Stimulated activated naive CD8-positive, alpha-beta T cell treated with anti-CD3 and anti-CD28 coated beads, Interleukin-15, Interleukin-2, amounts not matched to agents 100 U/mL and 50 U/mL, for 24 hours (primary cell): ENCODE data around the gene TMEM59L.

Source experiments
- ATAC-seq: fragments of 150-1000 bp; cut with Tn5 transposase; one replicate; pipeline ENCODE4 v1.10.0; 2021
- DNase-seq: peaks from one replicate; pipeline ENCODE4 v3.0.0; 2021

Gene TMEM59L

GRCh38 chr19:18608805-18609716 is 3.6 kb upstream of the TMEM59L start:
- ATAC-seq, result no peak
- DNase-seq, result no peak

- DNase-seq (no peak), ATAC-seq (no peak)
These were observed 3.0 kb upstream of the TMEM59L start for GRCh38 chr19:18609717-18610051.

- DNase-seq (no peak), ATAC-seq (no peak)
These were observed 2.5 kb upstream of the TMEM59L start for GRCh38 chr19:18610245-18610555.

GRCh38 chr19:18610556-18611326 is 1.9 kb upstream of the TMEM59L start:
- ATAC-seq, result no peak
- no peak for DNase-seq

- DNase-seq, result no peak
- ATAC-seq, result no peak
These were observed 1.2 kb upstream of the TMEM59L start for GRCh38 chr19:18611327-18612050.

GRCh38 chr19:18612051-18612771 is 459 bp upstream of the TMEM59L start:
- DNase-seq, result no peak
- ATAC-seq, result no peak

- DNase-seq, result no peak
- ATAC-seq, result no peak
These were observed 1.0 kb downstream of the TMEM59L start for GRCh38 chr19:18613589-18614234.

DNA sequence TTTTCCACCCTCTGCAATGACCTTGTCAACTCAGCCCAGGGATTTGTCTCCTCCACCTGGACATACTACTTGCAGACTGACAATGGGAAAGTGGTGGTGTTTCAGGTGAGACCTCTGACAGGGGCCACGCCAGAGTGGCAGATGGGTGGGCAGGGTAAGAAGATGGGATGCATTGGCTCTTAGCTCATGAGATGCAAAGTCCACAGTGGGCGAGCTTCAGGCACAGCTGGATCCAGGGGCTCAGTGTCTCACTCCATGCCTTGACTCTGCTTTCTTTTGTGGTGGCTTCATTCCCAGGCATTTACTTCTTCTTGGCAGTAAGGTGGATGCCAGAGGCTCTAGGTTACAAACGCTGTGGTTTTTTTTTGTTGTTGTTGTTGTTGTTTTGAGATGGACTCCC is 3.4 kb downstream of the TMEM59L start:
- DNase-seq (no peak), ATAC-seq (no peak)

- ATAC-seq (no peak), DNase-seq (no peak)
These were observed 4.9 kb downstream of the TMEM59L start for GRCh38 chr19:18617562-18617961.

DNA sequence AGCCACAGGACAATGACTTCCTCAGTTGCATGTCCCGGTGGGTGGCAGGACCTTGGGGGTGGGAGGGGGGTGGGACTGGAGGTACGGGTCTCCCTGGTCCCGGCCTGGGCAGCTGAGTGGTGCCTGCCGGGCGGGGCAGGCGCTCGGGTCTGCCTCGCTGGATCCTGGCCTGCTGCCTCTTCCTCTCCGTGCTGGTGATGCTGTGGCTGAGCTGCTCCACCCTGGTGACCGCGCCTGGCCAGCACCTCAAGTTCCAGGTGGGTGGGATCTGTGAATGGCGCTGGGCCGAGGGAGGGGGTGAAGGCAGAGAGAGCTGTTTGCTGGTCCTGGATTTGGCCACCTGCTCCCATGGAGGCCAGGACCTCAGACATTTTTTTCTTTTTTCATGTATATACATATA is 5.6 kb downstream of the TMEM59L start:
- DNase-seq, result no peak
- no peak for ATAC-seq

DNA sequence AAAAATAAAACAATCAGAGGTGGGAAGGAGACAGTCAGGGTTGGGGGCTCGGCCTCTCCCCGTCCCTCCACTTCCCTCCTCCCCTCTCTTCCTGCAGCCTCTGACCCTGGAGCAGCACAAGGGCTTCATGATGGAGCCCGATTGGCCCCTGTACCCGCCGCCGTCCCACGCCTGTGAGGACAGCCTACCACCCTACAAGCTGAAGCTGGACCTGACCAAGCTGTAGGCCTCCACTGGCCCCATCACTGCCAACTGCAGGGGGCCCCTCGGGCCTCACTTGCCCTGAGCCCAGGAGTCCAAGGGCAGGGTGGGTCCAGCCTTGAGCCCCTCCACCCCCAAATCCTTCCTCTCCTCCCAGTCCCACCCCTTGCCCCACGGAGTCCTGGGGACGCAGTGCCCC is 7.6 kb downstream of the TMEM59L start:
- no peak for DNase-seq

GRCh38 chr19:18620902-18621301 is 8.2 kb downstream of the TMEM59L start:
- no peak for DNase-seq
- no peak for ATAC-seq

More for the DNA sequence above, 7.6 kb downstream of the TMEM59L start:
- ATAC-seq, result no peak

DNA sequence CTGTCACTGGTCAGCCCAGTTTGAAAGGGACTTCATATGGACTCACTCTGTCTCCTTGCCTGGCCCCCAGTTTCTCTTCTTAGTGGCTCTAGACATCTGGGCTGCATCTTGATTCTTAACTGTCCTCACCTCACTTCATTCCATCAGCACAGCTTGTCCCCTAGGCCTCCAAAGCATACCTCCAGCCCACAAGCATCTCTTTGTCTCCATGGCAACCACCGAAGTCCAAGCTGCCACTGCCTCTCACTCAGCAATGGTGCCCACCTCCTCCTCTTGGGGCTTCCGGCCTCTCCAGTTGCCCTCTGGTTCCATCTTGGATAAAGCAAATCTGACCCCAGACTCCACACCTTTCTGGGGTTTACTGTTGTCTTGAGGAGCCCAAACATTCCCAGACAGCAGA is 14.2 kb downstream of the TMEM59L start:
- no peak for DNase-seq
- ATAC-seq, result no peak

GRCh38 chr19:18629166-18630088 is 16.8 kb downstream of the TMEM59L start:
- DNase-seq (no peak), ATAC-seq (no peak)

GRCh38 chr19:18633321-18633720 is 20.7 kb downstream of the TMEM59L start:
- no peak for DNase-seq
- ATAC-seq, result no peak

DNA sequence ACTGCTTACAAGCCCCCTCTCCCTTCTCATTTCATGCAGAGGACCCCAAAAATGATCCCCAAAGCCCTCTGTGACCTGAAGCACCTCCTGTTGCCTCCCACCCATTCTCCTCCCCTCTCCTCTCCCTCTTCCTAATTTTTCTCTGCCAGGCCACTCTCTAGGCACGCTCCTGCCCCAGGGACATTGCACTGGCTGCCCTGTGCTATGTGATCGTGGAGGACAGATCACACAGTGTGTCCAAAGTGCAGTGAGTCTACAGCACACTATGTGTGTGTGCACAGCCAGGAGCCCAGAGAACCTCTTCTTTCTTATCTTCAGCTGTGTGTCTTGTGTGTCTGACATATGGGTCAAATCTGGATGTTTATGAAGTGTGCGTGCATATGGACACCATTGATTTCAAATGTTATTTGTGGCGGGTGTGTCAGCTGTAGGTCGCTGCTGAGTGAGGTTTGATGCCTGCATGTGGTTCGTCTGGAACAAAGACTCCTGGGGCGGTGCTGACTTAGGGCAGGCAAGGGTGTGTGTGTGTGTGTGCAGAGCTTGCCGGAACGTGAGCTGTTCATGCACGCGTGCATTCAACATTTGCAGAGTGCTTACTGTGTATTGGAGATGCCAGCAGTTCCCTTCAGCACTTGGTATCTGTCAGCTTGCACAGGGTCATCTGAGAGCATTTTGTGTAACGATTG is 22.1 kb downstream of the TMEM59L start:
- ATAC-seq, result no peak
- no peak for DNase-seq

DNA sequence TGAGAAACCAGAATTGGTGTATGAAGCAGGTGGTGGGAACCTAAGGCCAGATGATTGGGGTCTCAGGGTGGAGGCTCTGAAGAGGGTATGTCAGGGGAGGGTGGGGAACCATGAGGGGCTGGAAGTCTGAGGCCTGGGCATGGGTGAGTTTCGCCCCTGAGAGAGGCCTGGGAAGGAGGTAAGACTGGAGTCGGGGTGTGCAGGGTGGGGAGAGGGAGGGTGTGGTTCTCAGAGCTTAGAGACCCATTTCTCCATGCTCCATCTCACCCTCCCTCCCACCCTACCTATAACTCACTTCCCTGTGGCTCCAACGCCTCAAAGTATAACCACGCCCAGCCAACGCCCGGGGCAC is 23.1 kb downstream of the TMEM59L start:
- no peak for DNase-seq
- no peak for ATAC-seq

GRCh38 chr19:18636183-18636968 is 23.7 kb downstream of the TMEM59L start:
- DNase-seq (peak; percentile 100), ATAC-seq (peak; percentile 93)

DNA sequence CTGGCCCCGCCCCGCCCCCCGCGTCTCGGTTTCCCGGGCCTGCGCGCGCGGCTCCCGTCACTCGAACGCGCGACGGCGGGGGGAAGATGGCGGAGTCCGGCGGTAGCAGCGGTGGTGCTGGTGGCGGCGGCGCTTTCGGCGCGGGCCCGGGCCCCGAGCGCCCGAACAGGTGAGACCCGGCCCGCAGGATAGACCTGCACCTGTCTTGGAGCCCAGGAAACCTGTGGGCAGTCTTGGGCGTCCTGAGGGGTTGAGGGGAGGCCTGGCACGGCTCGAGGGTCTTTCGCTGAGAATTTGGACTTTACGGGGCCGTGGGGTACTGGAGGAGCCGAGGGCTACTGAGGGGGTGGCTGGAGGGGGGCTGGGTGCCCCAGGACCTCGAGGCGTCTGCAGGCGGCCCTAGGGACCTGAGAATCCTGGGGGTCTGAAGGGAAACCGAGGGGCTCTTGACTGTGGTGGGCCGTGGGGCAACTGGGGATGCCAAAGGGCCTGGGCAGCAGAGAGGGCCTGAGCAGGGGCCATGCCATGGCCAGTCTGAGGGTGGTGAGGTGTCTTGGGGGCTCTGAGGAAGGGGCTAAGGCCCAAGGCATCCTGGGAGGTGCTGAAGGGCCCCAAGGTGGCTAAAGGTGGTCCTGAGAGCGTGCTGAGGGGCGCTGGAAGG is 24.4 kb downstream of the TMEM59L start, which contains the start of gene KLHL26:
Gene KLHL26 (plus strand): TSS at position 60 of the 661 bp plus-strand sequence. CDS start 27 bp downstream, at position 87.
- no peak for ATAC-seq

More for the DNA sequence above, 24.4 kb downstream of the TMEM59L start, which contains the start of gene KLHL26:
- DNase-seq, result no peak
